CD4-positive, alpha-beta T cell (primary cell): ENCODE data around the gene GFY. TPM values are rescaled to one million over a fixed set of nuclear protein-coding genes. Genes with fewer than 3 reads are reported as not detected.
A peak's percentile ranks its signal among the peaks of the same experiment; 100 is the strongest.

Experiments
- ATAC-seq: fragments of 200-7000 bp; cut with Tn5 transposase; one replicate; pipeline ENCODE4 v1.10.0; 2022; ENCODE audit warnings: mild to moderate bottlenecking; ENCODE audit not compliant: poor library complexity
- CTCF ChIA-PET: fragments of 350-600 bp; sonication (Branson Sonifier 250); formaldehyde crosslinking; loops from one replicate; lab custom pipeline; 2021; ENCODE audit warnings: antibody characterized with exemption, inconsistent platforms; lab: Charles Lee
- POLR2A ChIA-PET: fragments of 350-600 bp; sonication (Branson Sonifier 250); formaldehyde crosslinking; loops from one replicate; lab custom pipeline; 2021; ENCODE audit warnings: antibody characterized with exemption, inconsistent platforms; lab: Charles Lee
- DNase-seq, 14 experiments: peaks; one replicate each; pipeline ENCODE4 v3.0.0-alpha.2; 2013 to 2020; ENCODE audit warnings: mixed read lengths in 2 of 14
- H3K27ac ChIP-seq, 2 donors: one replicate each; pipeline versions ENCODE4 v1.5.1 to v1.7.0; 2013; ENCODE audit warnings: low read length in 2 of 2, low read depth in 1 of 2, mild to moderate bottlenecking in 1 of 2
- H3K27me3 ChIP-seq, 2 experiments: 1 replicate in 1 of 2; 2 replicates in 1 of 2; pipeline versions ENCODE4 v1.6.1 to v1.7.0; 2013; ENCODE audit warnings: low read length in 2 of 2, control low read depth in 1 of 2, mild to moderate bottlenecking in 1 of 2, moderate library complexity in 1 of 2; ENCODE audit not compliant: insufficient read depth in 2 of 2, control insufficient read depth in 1 of 2
- H3K36me3 ChIP-seq: one replicate; pipeline ENCODE4 v1.6.1; 2013; ENCODE audit warnings: low read length, control low read depth; ENCODE audit not compliant: insufficient read depth
- H3K4me1 ChIP-seq: one replicate; pipeline ENCODE4 v1.6.1; 2013; ENCODE audit warnings: low read length, control low read depth; ENCODE audit not compliant: insufficient read depth
- H3K4me3 ChIP-seq: one replicate; pipeline ENCODE4 v1.5.1; 2013; ENCODE audit warnings: mild to moderate bottlenecking, low read length, moderate library complexity
- H3K9me3 ChIP-seq, 2 experiments: 1 replicate in 1 of 2; 2 replicates in 1 of 2; pipeline versions ENCODE4 v1.6.1 to v1.7.0; 2013; ENCODE audit warnings: low read length in 2 of 2, mild to moderate bottlenecking in 2 of 2, control low read depth in 1 of 2, moderate library complexity in 1 of 2; ENCODE audit not compliant: control insufficient read depth in 1 of 2, insufficient read depth in 1 of 2
- H3K27ac Mint-ChIP-seq: one replicate; pipeline ENCODE4 v1.8.0; 2020; ENCODE audit warnings: mixed read lengths
- H3K27me3 Mint-ChIP-seq: one replicate; pipeline ENCODE4 v1.8.0; 2021; ENCODE audit warnings: mixed read lengths
- H3K36me3 Mint-ChIP-seq: one replicate; pipeline ENCODE4 v1.8.0; 2021; ENCODE audit warnings: low read depth, mixed read lengths
- H3K4me1 Mint-ChIP-seq: one replicate; pipeline ENCODE4 v1.8.0; 2021; ENCODE audit warnings: low read depth, mixed read lengths
- H3K4me3 Mint-ChIP-seq: one replicate; pipeline ENCODE4 v1.8.0; 2020; ENCODE audit warnings: mild to moderate bottlenecking, mixed read lengths
- H3K9me3 Mint-ChIP-seq: one replicate; pipeline ENCODE4 v1.8.0; 2020; ENCODE audit warnings: mixed read lengths
- CTCF ChIP-seq: fragments of 200-600 bp; IDR thresholded peaks from one replicate; pipeline ENCODE4 v1.8.0; 2022; ENCODE audit warnings: antibody characterized with exemption, mild to moderate bottlenecking
- intact Hi-C, 2 experiments: fragments of 100-400 bp; cut with DNase I in 1 of 2; cut with micrococcal nuclease in 1 of 2; formaldehyde crosslinking; loops; one replicate each; pipeline versions ENCODE4 v1.15.1 to v1.9.0; 2023 to 2025; cut with DNase I, micrococcal nuclease
- total RNA-seq, 174 experiments: library from RNA in 2 of 174; stranded (reverse) in 2 of 174; gene quantifications; one replicate each; pipeline ENCODE4 v1.2.3 and lab custom pipeline; 2021 to 2026

Gene GFY
- total RNA-seq, 2 experiments from 2014 or later, result not detected

DNA sequence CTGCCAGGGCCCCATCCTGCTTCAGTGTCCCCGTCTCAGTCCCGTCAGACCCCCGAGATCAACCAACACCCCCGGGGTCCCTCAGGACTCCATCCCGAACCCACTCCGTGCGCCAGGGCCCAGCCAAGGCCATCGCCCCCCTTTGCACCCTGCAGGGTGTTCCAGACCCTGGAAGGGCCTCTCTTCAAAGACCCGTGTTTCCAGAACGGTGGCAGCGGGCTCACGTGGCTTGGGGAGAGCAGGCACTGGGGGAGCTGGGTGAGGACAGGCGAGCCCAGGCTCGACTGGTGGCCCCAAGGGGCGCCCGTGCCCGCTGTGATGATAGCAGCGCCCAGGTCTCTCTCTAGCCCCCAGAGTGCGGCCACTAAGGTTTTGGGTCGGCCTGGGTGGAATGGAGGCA lies 35.8 kb upstream of the GFY start:
- peaks cover 19% of the 10 kb centered on the region for H3K4me1 Mint-ChIP-seq
- ChIA-PET POLR2A (interaction anchor here (2.2 kb wide), 1 partner anchor 80 kb away, joined by 5 read pairs; no protein-coding TSS in a partner anchor), CTCF (no interaction called here)
- ATAC-seq, result no peak
- Histone ChIP-seq H3K36me3 (no peaks in the 10 kb centered on the region), H3K9me3 (no peaks in the 10 kb centered on the region), H3K27me3 (no peaks in the 10 kb centered on the region), H3K4me1 (peaks cover 23% of the 10 kb centered on the region), H3K4me3 (no peak overlapping the region), H3K27ac (no peak overlapping the region)
- DNase-seq, result no peak
- no peaks in the 10 kb centered on the region for H3K36me3 Mint-ChIP-seq
- intact Hi-C loops, result no loop called here
- no peaks in the 10 kb centered on the region for H3K27me3 Mint-ChIP-seq
- no peak overlapping the region for H3K27ac Mint-ChIP-seq
- no peak for TF ChIP-seq CTCF
- no peak overlapping the region for H3K4me3 Mint-ChIP-seq
- H3K9me3 Mint-ChIP-seq, result no peaks in the 10 kb centered on the region

DNA sequence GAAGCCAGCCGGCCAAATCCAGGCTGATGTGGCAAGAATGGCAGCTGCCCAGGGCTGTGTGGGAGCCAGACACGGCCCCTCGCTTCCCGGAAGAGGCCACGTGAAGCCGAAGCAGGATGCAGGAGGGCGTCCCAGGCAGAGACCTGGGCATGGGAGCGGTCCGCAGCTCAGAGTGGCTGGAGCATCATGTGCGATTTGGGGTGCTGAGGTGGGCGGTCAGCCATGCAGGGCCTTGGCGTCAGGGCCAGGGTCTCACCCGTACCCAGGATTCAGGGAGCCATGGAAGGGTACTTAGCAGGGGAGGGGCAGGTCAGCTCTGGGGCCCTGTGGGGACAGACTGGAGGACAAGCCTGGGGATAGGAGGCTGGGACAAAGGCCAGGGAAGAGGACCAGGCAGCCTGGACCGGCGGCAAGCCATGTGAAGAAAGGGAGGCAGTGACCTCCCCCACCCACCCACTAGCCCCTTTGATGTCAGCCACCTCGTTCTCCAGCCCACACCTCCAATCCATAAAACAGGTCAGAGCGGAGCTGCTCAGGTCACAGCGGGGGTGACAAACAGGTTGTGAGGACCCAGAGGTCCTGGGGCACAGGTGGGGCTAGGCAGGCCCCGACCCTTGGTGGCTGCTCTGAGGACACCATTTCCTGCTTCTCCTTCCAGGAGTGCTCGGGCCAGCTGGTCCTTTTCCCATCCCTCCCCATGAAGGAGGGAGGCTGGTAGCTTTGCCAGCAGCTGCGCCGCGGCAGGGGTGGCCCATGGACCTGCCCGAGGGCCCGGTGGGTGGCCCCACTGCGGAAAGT lies 34.9 kb upstream of the GFY start:
- intact Hi-C loops, result loop anchor here (5.0 to 10.0 kb wide), 3 partner anchors 154 to 287 kb away; partner anchors contain the start of gene PRMT1 (in 1 of the 2)
- H3K27me3 Mint-ChIP-seq, result no peaks in the 10 kb centered on the region
- H3K4me3 ChIP-seq, result no peak overlapping the region
- no peak overlapping the region for H3K27ac ChIP-seq
- TF ChIP-seq CTCF, result no peak
- no peaks in the 10 kb centered on the region for H3K27me3 ChIP-seq
- no peak overlapping the region for H3K27ac Mint-ChIP-seq
- peak in 1 of 14 experiments; percentile 30 for DNase-seq
- no peaks in the 10 kb centered on the region for H3K36me3 Mint-ChIP-seq
- H3K4me1 Mint-ChIP-seq, result peaks cover 19% of the 10 kb centered on the region
- no peak overlapping the region for H3K4me3 Mint-ChIP-seq
- no peaks in the 10 kb centered on the region for H3K9me3 ChIP-seq
- POLR2A ChIA-PET, result no interaction called here
- ATAC-seq, result no peak
- H3K9me3 Mint-ChIP-seq, result no peaks in the 10 kb centered on the region
- peaks cover 23% of the 10 kb centered on the region for H3K4me1 ChIP-seq
- no peaks in the 10 kb centered on the region for H3K36me3 ChIP-seq
- CTCF ChIA-PET, result interaction anchor here (1.8 to 2.5 kb wide), 5 partner anchors 16 to 180 kb away, joined by 7 to 17 read pairs (median 12); no protein-coding TSS in a partner anchor

DNA sequence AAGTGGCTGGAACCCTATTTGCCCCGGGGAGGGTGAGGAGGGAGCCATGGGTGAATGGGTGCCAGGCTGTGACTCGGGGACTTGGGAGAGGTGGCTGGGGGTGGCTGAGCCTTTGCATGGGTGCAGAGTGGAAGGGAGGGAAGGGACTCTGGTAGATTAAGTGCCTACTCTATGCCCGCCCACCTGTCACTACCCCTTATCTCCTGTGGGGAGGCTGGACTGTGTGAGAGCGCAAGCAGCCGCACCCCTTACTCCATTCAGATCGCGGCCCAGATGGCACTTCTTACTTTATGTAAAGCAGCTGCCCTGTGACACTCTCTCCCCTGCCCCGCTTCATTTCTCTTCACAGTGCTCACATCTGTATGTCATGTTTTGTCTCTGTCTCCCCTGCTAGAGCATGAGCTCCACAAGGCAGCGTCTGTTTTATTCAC lies 34.2 kb upstream of the GFY start:
- no peaks in the 10 kb centered on the region for H3K9me3 ChIP-seq
- peaks cover 23% of the 10 kb centered on the region for H3K4me1 ChIP-seq
- Mint-ChIP-seq H3K4me1 (peaks cover 19% of the 10 kb centered on the region), H3K9me3 (no peaks in the 10 kb centered on the region), H3K4me3 (no peak overlapping the region), H3K27me3 (no peaks in the 10 kb centered on the region), H3K27ac (no peak overlapping the region), H3K36me3 (no peaks in the 10 kb centered on the region)
- no peak overlapping the region for H3K27ac ChIP-seq
- intact Hi-C loops, result loop anchor here (5.0 to 10.0 kb wide), 3 partner anchors 154 to 286 kb away; partner anchors contain the start of gene PRMT1 (in 1 of the 2)
- no peak for ATAC-seq
- ChIA-PET POLR2A (interaction anchor here (1.0 to 1.3 kb wide), 3 partner anchors 52 to 105 kb away, joined by 3 to 4 read pairs (median 4); partner anchors contain the start of gene ALDH16A1), CTCF (interaction anchor here (0.7 to 2.5 kb wide), 10 partner anchors 16 to 290 kb away, joined by 3 to 17 read pairs (median 6); no protein-coding TSS in a partner anchor)
- TF ChIP-seq CTCF, result no peak
- H3K4me3 ChIP-seq, result no peak overlapping the region
- no peak for DNase-seq
- H3K36me3 ChIP-seq, result no peaks in the 10 kb centered on the region
- no peaks in the 10 kb centered on the region for H3K27me3 ChIP-seq
